ENCODE data around the gene ABCB11.
"Not testable (repeated sequence)": the region's sequence is repeated elsewhere in the genome, so short reads cannot be mapped to it uniquely, and the experiment has no call there.

ABCB11 gene

DNA sequence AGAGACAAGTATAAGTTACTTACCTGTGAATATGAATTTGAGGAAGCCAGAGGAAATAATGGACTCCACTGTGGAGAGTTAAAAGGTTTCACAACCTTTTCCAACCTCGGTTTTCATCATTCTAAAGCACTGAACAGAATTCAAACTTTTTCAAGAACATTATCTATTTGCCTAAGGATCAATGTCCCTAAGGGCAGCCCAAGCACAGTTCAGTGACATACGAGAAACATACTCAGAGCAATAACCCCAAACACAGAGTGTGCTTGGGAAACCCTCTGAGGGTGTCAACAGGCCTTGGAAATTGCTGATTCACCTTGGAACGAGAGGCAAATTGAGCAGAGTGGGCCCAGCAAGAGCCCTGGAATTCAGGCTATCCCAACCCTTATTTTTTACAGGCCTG, at the start of gene ABCB11:
Gene ABCB11, minus strand, starts transcription at position 123 of the 400 bp plus-strand sequence. CDS start 13,199 bp downstream, outside the sequence.
- no peak for FAIRE-seq

DNA sequence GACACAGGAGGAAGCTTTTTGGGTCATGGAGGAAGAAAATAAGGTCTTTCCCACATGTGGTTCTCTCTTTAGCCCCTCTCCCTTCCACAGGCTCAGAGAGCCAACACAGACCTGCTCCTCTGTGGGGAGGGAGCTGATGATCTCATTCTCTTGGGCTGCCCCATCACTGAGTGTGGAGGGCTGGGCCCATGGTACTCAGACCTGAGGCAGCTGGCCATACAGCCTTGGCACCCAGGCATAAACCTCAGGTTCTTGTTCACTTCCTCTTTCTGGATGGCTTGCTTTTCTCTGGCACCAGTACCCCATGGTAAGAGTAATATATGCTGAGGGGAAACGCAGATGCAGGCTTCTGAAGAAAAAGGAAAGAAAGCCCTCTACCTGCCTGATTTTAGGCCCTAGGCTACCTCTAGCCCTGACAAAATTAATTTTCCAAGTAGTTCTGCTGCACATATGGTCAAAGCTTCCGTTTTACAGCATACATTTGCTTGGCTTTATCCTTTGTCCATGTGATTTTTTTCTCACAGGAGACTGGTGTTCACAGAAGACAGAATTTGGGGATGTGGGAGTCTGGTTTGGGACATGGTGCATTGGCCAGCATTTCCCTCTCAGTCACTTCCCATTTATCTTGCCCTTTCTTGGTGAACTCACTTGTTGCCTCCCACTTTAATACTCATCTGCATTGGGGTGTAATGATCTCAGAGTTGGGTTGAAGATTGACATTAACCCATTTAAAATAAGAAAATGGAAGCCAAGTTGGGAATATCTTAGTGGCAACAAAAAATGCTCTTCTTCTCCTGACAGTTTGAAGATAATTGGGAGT, 49.3 kb upstream of the ABCB11 start:
- no peak for FAIRE-seq

GRCh38 chr2:169077674-169078240, 46.6 kb upstream of the ABCB11 start:
- no peak for FAIRE-seq

DNA sequence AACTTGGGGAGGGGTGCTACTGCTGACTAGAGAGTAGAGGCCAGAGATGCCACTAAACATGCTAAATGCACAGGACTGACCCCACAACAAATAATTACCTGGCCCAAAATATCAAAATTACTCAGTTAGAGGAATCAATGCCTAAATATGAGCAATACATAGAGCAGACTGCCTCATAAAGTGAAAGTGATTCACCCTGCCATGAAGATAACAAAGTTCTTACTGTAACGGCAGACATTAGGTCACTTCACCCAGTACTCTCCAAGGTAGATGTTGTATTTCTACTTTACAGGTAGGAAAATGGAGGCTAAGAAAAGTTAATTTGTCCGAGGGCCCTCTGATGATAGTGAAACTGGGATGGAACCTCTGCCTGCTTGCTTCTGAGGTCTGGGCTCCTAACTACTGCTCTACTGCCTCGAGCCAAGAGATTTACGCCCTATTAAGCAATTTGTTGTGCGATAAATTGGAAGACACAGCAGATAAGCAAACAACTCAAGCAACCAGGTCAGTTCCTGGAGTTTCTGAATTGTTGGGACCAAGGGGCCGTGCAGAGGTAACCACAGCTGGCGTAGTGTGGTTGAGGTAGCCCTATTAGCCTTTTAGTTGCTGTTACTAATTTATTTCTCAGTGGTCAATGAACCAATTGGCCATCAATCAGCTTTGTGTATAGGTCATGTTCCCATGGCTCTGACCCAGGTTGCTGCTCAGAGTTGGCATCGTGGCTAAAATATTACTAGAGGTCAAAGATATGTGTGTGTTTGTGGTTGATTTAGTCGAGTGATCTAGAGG, 43.0 kb upstream of the ABCB11 start:
- no peak for FAIRE-seq

DNA sequence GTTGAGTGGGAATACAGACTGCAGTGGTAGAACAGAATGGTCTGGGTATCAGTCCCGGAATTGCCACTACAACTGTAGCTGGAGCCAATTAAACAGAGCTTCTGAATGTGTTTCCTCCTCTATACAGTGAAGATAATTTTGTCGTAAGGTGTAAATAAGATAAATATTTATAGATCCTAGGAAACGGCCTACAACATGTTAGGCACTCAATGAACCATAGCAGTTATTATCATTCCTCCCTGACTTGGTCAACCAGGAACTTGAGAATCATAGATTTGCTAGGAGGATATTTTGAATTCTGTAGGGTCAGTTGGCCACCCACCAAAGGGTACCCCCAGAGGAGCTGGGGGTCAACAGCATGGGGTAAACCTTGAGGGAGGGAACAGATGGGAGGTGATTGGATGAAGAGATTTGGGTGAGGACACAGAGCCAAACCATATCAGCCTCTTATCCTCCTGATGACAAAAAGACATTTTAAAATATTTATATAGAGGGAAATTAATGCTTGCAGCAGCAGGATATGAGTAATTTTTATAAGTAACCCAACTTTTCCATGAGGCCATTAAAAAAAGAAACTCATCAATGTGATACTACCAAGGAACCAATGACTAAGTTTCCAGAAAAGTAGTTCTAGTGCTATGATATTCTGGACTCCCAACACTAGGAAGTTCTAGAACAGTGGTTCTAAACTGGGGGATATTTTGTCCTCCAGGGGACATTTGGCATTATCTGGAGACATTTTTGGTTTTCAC, 42.3 kb upstream of the ABCB11 start:
- no peak for FAIRE-seq

DNA sequence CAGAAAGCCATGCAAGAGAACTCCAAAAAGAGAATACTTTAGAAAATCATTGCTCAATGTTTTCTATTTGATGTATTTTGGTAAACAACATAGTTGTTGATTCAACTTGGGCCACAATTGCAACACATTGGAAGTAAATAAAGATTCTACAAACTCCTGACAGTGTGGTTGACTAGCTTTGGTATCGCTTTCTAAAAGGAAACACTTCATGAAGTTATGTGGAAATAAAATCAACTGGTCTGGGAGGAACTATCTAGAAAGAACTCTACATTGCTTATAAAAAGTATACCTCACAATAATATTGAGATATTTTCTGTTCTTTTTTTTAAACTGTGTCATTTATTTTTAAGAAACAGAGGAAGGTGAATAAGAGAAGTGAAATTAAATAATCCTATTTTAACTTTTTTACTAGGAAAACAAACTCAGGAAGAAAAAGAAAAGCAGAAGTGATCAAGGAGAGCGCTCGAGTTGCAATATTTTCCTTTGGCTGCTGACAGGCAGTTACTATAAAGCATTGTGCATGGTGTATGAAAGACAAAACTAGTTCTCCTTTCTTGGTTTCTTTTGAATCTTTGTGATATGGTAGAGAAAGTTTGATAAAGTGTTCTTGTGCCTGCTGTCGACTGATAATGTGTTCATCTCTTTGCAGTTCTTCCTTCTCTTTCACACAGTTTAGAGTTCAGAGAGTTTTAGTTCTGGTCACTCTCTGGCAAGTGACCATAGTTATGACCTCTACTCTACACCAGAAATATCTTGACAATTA, 41.2 kb upstream of the ABCB11 start:
- FAIRE-seq: no peak

DNA sequence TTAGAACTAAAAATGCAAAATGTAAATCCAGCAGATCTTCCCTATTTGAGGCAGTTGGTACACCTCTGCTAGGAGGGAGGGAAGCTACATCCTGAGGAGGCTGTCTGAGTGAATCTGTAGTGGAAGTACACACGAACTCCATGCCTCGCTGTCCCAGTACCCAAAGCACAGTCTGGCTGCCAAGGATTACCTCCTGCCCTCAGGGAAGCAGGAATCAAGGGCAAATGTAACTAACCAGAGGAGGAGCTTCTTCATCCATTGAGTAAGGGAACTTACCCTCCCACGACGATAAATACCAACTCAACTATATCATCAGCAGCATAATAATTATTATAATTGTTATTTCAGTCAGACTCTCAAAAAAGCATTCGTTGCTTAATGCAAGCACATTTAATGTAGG, 40.3 kb upstream of the ABCB11 start:
- no peak for FAIRE-seq

DNA sequence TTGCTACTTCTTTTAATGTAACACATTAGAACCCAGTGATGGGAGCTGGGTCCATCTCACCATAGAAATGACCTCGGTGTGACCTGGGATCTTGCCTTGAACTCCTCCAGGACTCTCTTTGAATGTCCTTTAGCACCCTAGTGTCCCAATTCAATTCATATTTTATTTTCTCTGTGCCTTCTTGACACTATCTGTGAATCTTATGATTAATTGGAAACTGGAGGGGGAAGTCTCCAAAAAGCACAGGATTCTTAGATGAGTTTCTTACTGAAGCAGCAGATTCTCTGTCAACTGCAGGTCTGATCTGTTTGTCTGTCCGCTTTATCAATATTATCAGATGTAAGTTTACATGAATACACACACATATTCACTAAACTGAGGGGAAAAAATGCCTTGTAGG, 38.7 kb upstream of the ABCB11 start:
- no peak for FAIRE-seq

DNA sequence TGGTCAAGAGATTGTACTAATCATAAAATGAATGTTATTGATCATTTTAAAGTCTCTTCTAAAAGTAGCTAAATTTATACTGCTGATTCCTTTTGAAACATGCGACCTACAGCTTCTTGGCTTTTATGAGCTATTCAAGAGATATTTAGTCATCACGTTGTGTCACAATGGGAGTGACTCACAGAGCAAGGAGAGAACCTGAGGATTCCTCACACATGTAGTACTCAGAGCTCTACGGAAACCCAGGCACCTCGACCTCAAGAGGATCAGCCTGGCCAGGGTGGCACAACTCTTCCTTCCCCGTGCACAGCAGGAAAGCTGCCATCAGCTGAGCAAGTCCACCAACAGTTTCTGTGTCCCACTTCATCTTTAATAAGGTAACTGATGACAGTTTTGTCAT, 38.2 kb upstream of the ABCB11 start, which contains the start of gene DHRS9:
Gene DHRS9, plus strand, starts transcription at position 223 of the 400 bp plus-strand sequence. CDS start 12,019 bp downstream, outside the sequence.
- no peak for FAIRE-seq

GRCh38 chr2:169066897-169067296, 35.8 kb upstream of the ABCB11 start:
- FAIRE-seq: no peak

GRCh38 chr2:169065864-169066517, 34.9 kb upstream of the ABCB11 start:
- FAIRE-seq: no peak

DNA sequence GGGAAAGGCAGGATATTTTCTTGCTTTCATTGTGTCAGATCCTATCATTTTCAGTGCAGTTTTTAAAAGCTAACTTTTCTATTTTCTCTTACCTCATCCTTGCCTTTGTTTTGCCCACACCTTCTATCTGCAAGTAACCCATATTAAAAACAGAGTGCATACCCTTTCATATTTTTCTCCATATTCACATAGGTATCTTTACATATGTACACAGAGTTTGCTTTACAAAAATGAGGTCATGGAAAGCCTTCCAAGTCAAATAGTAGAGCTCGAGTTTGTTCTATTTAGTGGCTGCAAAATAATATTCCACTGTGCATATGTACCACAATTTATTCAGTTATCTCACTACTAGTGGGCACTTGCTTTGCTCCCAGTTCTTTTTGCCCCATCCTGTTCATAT, 34.3 kb upstream of the ABCB11 start:
- FAIRE-seq: no peak

DNA sequence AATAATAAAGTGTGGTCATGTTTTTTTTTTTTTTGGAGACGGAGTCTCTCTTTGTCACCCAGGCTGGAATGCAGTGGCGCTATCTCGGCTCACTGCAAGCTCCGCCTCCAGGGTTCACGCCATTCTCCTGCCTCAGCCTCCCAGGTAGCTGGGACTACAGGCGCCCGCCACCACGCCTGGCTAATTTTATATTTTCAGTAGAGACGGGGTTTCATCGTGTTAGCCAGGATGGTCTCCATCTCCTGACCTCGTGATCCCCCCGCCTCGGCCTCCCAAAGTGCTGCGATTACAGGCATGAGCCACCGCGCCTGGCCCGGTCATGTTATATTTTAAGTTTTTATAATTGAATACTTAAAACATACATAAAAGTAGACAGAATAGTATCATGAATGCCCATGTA, 33.1 kb upstream of the ABCB11 start:
- not testable (repeated sequence) for FAIRE-seq

DNA sequence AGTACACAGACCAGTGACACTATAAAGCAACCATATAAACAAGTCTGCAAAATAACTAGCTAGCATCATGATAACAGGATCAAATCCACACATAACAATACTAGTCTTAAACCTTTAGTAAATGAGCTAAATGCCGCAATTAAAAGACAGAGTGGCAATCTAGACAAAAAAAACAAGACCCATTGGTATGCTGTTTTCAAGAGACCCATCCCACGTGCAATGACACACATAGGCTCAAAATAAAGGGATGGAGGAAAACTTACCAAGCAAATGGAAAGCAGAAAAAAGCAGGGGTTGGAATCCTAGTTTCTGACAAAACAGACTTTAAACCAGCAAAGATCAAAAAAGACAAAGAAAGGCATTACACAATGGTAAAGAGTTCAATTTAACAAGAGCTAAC, 23.5 kb upstream of the ABCB11 start:
- FAIRE-seq: not testable (repeated sequence)

DNA sequence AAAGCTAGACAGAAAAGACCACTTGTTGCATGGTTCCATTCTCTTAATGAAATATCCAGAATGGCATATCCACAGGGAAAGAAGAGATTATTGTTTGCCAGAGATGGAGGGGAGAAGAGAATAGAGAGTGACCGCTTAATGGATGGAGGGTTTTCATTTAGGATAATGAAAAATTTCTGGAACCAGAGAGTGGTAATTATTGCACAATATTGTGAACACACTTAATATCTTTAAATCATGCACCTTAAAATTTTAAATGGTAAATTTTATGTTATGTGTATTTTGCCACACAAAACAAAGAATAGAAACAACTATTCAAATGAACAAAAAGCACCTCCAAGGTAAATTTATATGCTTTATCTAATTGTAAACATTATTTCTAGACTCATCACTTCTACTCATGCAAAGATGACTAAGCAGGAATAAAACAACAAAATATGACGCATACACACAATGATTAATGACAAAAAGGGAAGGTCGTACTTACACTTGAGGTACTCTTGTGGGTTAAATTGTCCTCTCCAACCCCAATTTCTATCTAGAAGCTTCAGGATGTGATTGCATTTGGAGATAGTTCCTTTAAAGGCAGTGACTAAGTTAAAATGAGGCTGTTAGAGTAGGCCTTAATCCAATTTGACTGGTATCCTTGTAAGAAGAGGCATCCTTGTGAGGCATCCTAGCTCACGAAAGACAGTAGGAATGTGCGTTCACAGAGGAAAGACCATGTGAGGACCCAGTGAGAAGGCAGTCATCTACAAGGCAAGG, 19.5 kb upstream of the ABCB11 start:
- no peak for FAIRE-seq

GRCh38 chr2:169049142-169049541, 18.0 kb upstream of the ABCB11 start:
- no peak for FAIRE-seq

- FAIRE-seq: no peak
Measured at GRCh38 chr2:169047256-169048250, 16.4 kb upstream of the ABCB11 start.

DNA sequence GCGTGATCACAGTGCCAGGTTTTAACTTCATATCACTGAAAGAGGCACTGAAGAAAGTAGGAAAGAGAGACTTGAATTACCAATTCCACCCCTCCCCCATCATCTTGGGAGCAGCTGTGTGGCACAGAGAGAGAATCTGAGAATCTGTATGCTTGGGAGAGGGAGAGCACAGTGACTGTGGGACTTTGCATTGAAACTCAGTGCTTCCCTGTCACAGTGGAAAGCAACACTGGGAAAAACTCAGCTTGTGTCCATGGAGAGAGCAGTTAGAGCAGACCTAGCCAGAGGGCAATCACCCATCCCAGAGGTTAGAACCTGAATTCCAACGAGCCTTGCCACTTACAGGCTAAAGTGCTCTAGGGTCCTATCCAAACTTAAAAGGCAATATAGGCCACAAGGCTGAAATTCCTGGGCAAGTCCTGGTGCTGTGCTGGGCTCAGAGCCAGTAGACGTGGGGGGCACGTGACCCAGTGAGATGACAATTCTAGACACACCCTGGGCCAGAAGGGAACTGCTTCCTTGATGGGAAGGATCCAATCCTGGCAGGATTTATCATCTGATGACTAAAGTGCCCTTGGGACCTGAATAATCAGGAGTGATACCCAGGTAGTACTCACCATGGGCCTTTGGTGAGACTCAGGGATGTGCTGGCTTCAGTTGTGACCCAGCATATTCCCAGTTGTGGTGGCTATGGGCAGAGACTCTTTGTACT, 15.5 kb upstream of the ABCB11 start:
- FAIRE-seq: no peak

DNA sequence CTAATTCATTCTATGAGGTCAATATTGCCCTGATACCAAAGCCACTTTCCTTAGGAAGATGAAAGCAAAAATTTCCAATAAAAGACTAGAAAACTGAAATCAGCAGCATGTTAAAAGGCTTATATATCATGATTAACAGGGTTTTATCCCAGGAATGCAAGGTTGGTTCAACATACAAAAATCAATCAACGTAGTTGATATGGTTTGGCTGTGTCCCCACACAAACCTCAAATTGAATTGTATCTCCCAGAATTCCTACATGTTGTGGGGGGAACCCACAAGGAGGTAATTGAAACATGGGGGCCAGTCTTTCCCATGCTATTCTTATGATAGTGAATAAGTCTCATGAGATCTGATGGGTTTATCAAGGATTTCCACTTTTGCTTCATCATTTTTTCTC, 11.7 kb upstream of the ABCB11 start:
- FAIRE-seq: no peak
